Renal cortical epithelial cell (primary cell): Measurements from ENCODE around the gene SLC19A3. TPM values are rescaled to one million over a fixed set of nuclear protein-coding genes. Genes with fewer than 3 reads are reported as not detected.

Experiments
- total RNA-seq: library from RNA; depleted of rRNA; stranded (reverse); fragments of >200 nt; gene quantifications from 2 replicates; pipeline ENCODE4 v1.2.3, GENCODE V29; 2014

SLC19A3 gene
- total RNA-seq, 1 donor from 2014 or later, result 4.0 TPM

Other genes starting within 250 kb of the SLC19A3 start
- 81.1 and 126 TPM in 2 replicates for gene AGFG1, start 245.9 kb downstream of the SLC19A3 start, total RNA-seq
- not detected in 2 replicates for gene SCYGR2, start 119.1 kb downstream of the SLC19A3 start, total RNA-seq
- gene SCYGR3, start 103.2 kb downstream of the SLC19A3 start, total RNA-seq, result not detected in 2 replicates
- not detected in 2 replicates for gene SCYGR4, start 100.5 kb downstream of the SLC19A3 start, total RNA-seq
- not detected in 2 replicates for gene SCYGR5, start 51.2 kb downstream of the SLC19A3 start, total RNA-seq
- not detected in 2 replicates for gene SCYGR6, start 6.7 kb upstream of the SLC19A3 start, total RNA-seq
- not detected in 2 replicates for gene SCYGR7, start 10.3 kb upstream of the SLC19A3 start, total RNA-seq
- gene SCYGR8, start 27.9 kb upstream of the SLC19A3 start, total RNA-seq, result not detected in 2 replicates
- gene CCL20, start 95.8 kb upstream of the SLC19A3 start, total RNA-seq, result 1.4 and 204 TPM in 2 replicates
- gene DAW1, start 153.6 kb upstream of the SLC19A3 start, total RNA-seq, result 1.5 and 14.1 TPM in 2 replicates